Activated CD8-positive, alpha-beta T cell treated with anti-CD3 and anti-CD28 coated beads for 36 hours (primary cell): ENCODE results near the gene LSM4. TPM values are rescaled to one million over a fixed set of nuclear protein-coding genes. Genes with fewer than 3 reads are reported as not detected.

Experiments used
- ATAC-seq: fragments of 200-7000 bp; cut with Tn5 transposase; one replicate; pipeline ENCODE4 v1.10.0; 2021; ENCODE audit warnings: mild to moderate bottlenecking, moderate library complexity
- CTCF ChIA-PET: fragments of 350-600 bp; sonication (Branson Sonifier 250); formaldehyde crosslinking; loops from one replicate; lab custom pipeline; 2021; ENCODE audit warnings: antibody characterized with exemption; lab: Charles Lee
- POLR2A ChIA-PET: fragments of 350-600 bp; sonication (Branson Sonifier 250); formaldehyde crosslinking; loops from one replicate; lab custom pipeline; 2021; ENCODE audit warnings: antibody characterized with exemption; lab: Charles Lee
- DNase-seq: peaks from one replicate; pipeline ENCODE4 v3.0.0-alpha.2; 2020
- H3K27ac Mint-ChIP-seq: one replicate; pipeline ENCODE4 v1.8.0; 2021; ENCODE audit warnings: mild to moderate bottlenecking, mixed read lengths
- H3K27me3 Mint-ChIP-seq: one replicate; pipeline ENCODE4 v1.8.0; 2021; ENCODE audit warnings: mixed read lengths
- H3K36me3 Mint-ChIP-seq: one replicate; pipeline ENCODE4 v1.8.0; 2021; ENCODE audit warnings: low read depth, mixed read lengths
- H3K4me1 Mint-ChIP-seq: one replicate; pipeline ENCODE4 v1.8.0; 2021; ENCODE audit warnings: low read depth, mixed read lengths
- H3K4me3 Mint-ChIP-seq: one replicate; pipeline ENCODE4 v1.8.0; 2021; ENCODE audit warnings: mild to moderate bottlenecking, moderate library complexity, mixed read lengths
- H3K9me3 Mint-ChIP-seq: one replicate; pipeline ENCODE4 v1.8.0; 2021; ENCODE audit warnings: mixed read lengths
- intact Hi-C: fragments of 100-400 bp; cut with micrococcal nuclease; formaldehyde crosslinking; loops from one replicate; pipeline ENCODE4 v1.10.0; 2022
- total RNA-seq, 2 experiments: library from RNA; stranded (reverse); gene quantifications; one replicate each; pipeline ENCODE4 v1.2.3, GENCODE V29; 2021
- TF ChIP-seq, protein P1 (sequence below): fragments of 200-600 bp; IDR thresholded peaks from one replicate; pipeline ENCODE4 v1.8.0; 2022; ENCODE audit warnings: antibody characterized with exemption, mild to moderate bottlenecking

LSM4 gene
- total RNA-seq, 2 experiments from 2014 or later = 426 to 433 TPM

DNA sequence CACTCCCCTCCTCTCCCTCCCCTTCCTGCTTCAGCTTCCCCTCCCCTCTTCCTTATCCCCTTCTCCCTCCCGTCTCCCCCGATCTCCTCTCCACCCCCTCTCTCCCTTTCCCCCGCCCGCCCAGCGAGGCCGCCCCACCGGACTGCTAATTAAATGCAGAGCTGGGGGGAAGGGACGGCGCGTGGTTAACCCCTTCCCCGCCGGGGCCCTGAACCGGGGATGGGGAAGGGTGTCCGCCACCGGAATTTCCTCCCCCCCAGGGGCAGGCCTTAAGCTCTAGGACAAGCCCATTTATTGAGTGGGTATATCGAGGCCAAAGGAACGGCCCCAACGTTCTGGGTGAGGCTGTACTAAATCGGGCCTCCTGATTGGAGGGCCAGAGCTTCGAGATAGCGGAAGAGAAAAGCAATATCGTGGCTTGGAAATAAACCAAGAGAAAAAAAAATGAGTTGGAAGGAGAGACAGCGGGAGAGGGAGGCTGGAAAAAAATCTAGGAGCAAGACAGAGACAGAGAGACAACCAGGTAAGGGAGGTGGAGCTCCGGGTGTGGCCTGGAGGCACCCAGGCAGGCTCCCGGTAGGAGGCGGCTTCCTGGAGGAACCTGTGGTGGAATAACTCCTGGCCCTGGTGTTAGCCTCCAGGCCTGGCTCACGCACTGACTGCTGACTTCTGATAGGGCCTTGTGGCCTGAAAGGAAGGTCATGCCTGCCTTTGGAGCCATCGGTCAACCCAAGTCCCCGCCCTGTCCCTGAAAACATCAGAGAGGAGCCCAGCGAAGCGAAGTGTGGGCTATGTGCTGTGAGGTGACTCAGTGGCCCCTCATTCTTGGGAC, 29.9 kb downstream of the LSM4 start:
- Mint-ChIP-seq H3K4me1 (peaks cover 61% of the 10 kb centered on the region), H3K36me3 (peaks cover 38% of the 10 kb centered on the region), H3K27me3 (no peaks in the 10 kb centered on the region), H3K4me3 (peak overlapping the region; percentile 85), H3K9me3 (no peaks in the 10 kb centered on the region), H3K27ac (peak overlapping the region; percentile 93)
- POLR2A ChIA-PET = interaction anchor here (0.6 to 6.5 kb wide), 9 partner anchors 9 to 44 kb away, joined by 3 to 225 read pairs (median 7); partner anchors contain the start of genes IQCN, JUND and LSM4
- CTCF ChIA-PET = interaction anchor here (1.3 to 8.0 kb wide), 5 partner anchors 11 to 36 kb away, joined by 5 to 119 read pairs (median 9); partner anchors contain the start of genes JUND and LSM4
- ATAC-seq (peak; percentile 20), DNase-seq (peak; percentile 88)
- TF ChIP-seq, protein P1, sequence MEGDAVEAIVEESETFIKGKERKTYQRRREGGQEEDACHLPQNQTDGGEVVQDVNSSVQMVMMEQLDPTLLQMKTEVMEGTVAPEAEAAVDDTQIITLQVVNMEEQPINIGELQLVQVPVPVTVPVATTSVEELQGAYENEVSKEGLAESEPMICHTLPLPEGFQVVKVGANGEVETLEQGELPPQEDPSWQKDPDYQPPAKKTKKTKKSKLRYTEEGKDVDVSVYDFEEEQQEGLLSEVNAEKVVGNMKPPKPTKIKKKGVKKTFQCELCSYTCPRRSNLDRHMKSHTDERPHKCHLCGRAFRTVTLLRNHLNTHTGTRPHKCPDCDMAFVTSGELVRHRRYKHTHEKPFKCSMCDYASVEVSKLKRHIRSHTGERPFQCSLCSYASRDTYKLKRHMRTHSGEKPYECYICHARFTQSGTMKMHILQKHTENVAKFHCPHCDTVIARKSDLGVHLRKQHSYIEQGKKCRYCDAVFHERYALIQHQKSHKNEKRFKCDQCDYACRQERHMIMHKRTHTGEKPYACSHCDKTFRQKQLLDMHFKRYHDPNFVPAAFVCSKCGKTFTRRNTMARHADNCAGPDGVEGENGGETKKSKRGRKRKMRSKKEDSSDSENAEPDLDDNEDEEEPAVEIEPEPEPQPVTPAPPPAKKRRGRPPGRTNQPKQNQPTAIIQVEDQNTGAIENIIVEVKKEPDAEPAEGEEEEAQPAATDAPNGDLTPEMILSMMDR = no peak
- intact Hi-C loops = no loop called here

DNA sequence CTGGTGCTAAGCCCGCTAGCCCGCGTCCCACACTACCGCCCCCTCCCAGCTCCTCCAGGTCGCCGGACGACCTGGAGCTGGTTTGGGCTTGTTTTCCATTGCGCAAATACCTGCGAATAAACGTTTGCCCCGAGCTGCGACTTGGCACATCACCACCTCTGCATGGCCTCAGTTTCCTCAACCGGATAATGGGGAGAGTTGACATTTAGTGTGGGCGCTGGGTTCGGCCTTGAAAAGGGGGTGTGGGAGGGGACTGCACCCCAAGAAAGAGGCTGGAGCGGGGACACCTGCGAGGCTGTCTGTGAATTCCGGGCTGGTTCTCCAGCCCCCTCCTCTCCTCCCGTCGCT, 30.4 kb downstream of the LSM4 start:
- peak overlapping the region; percentile 85 for H3K4me3 Mint-ChIP-seq
- TF ChIP-seq, protein P1 = no peak
- no peak for DNase-seq
- H3K9me3 Mint-ChIP-seq = no peaks in the 10 kb centered on the region
- peaks cover 61% of the 10 kb centered on the region for H3K4me1 Mint-ChIP-seq
- ChIA-PET CTCF (interaction anchor here (1.0 to 8.0 kb wide), 6 partner anchors 12 to 96 kb away, joined by 5 to 119 read pairs (median 7); partner anchors contain the start of genes JUND and LSM4), POLR2A (interaction anchor here (0.6 to 6.5 kb wide), 10 partner anchors 8 to 130 kb away, joined by 3 to 225 read pairs (median 6); partner anchors contain the start of genes IQCN, JUND and LSM4)
- intact Hi-C loops = no loop called here
- no peak for ATAC-seq
- no peaks in the 10 kb centered on the region for H3K27me3 Mint-ChIP-seq
- H3K27ac Mint-ChIP-seq = peak overlapping the region; percentile 93
- H3K36me3 Mint-ChIP-seq = peaks cover 34% of the 10 kb centered on the region

DNA sequence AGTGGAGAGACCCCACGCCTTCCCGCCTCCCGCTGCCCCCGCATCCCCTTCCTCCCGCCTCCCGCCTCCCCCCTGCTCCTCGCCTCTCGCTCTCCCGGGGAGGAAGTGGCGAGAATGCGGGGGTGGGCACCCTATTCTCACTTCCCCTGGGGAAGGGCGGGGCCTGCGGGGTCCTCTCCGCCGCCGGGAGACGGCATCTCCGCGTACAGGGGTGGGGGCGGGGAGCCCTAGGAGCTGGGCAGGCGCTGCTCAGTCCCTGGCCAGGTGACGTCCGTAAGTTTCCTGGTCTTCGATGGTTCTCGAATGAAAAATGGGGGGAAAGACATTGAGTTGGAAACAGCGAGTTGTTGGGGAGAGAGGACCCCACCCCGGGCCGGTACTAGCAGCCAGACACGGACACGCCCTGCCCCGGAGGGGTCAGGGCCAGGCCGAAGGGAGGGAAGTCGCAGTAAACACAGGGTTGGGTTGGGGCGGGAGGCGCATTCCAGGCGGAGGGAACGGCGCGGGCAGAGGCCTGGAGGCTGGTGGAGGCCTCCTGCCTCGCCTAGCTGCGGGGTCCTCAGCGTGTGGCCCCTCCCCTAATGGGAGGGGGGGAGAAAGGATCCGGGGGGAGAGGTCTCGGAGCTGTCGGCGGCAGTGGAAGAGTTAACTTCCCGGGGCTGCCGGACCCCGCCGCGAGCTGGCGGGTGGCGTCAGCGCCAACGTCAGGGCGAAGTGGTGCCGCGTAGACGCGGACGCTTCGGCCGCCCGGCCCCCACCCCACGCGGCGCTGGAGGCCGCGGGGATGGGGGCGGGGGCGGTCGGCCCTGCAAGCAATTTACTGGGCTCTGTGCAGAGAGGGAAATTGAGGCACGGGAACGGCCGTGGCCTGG, 31.1 kb downstream of the LSM4 start:
- POLR2A ChIA-PET = interaction anchor here (0.7 to 6.5 kb wide), 8 partner anchors 7 to 131 kb away, joined by 4 to 225 read pairs (median 8); partner anchors contain the start of genes IQCN, JUND and LSM4
- intact Hi-C loops = loop anchor here (2.0 kb wide), 1 partner anchor 13 kb away; no protein-coding TSS in a partner anchor
- CTCF ChIA-PET = interaction anchor here (1.0 to 8.0 kb wide), 6 partner anchors 12 to 97 kb away, joined by 5 to 119 read pairs (median 7); partner anchors contain the start of genes JUND and LSM4

DNA sequence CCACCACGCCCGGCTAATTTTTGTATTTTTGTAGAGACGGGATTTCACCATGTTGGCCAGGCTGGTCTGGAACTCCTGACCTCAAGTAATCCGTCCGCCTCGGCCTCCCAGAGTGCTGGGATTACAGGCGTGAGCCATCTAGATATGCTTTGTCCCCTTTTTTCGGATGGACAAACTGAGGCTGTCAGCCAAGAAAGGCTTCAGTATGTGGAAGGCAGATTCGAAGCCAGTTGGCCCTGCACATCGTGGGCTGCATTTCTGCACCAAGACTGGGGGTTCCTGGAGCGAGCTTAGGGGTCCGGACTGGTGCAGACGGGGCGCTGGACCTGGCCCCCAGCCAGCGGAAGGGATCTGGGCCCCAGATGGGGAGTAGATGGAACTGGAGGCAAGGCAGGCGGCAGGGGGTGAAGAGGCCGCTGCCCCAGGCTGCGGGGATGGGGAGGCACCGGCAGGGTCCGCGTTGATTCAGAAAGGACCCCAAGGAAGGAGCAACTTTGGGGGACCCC, 31.8 kb downstream of the LSM4 start:
- TF ChIP-seq, protein P1 = no peak
- no peak for DNase-seq
- Mint-ChIP-seq H3K4me3 (peak overlapping the region; percentile 85), H3K4me1 (peaks cover 67% of the 10 kb centered on the region), H3K36me3 (peaks cover 30% of the 10 kb centered on the region), H3K27ac (peak overlapping the region; percentile 93), H3K27me3 (no peaks in the 10 kb centered on the region), H3K9me3 (peaks cover 2% of the 10 kb centered on the region)
- no peak for ATAC-seq
- CTCF ChIA-PET = interaction anchor here (2.2 to 8.0 kb wide), 4 partner anchors 11 to 31 kb away, joined by 7 to 119 read pairs (median 14); partner anchors contain the start of genes JUND and LSM4
- POLR2A ChIA-PET = interaction anchor here (1.0 to 6.5 kb wide), 4 partner anchors 8 to 30 kb away, joined by 3 to 225 read pairs (median 38); partner anchors contain the start of gene JUND
- intact Hi-C loops = loop anchor here (2.0 kb wide), 1 partner anchor 14 kb away; no protein-coding TSS in a partner anchor

More for the DNA sequence above, 31.1 kb downstream of the LSM4 start:
- peak overlapping the region; percentile 93 for H3K27ac Mint-ChIP-seq
- no peaks in the 10 kb centered on the region for H3K27me3 Mint-ChIP-seq
- TF ChIP-seq, protein P1 = no peak
- ATAC-seq (peak; percentile 57), DNase-seq (peak; percentile 98)
- H3K36me3 Mint-ChIP-seq = peaks cover 32% of the 10 kb centered on the region
- peak overlapping the region; percentile 85 for H3K4me3 Mint-ChIP-seq
- H3K4me1 Mint-ChIP-seq = peaks cover 64% of the 10 kb centered on the region
- no peaks in the 10 kb centered on the region for H3K9me3 Mint-ChIP-seq
